Measurements from ENCODE around the gene ZDHHC14.
"Not testable (repeated sequence)": the region's sequence is repeated elsewhere in the genome, so short reads cannot be mapped to it uniquely, and the experiment has no call there.

Gene ZDHHC14

DNA sequence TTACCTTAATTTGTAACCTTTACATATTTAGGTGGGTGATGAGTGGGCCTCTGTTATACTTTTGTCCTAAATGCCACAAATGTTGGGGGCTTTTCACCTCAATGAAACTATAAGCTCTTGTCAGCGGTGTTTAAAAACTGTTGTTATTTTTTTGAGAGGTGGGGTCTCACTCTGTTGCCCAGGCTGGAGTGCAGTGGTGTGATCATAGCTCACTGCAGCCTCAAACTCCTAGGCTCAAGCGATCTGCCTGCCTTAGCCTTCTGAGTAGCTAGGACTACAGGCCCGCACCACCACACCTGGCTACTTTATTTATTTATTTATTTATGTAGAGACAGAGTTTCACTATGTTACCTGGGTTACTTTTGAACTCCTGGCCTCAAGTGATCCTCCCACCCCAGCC, 66.7 kb downstream of the ZDHHC14 start:
- DNase-seq: no peak

DNA sequence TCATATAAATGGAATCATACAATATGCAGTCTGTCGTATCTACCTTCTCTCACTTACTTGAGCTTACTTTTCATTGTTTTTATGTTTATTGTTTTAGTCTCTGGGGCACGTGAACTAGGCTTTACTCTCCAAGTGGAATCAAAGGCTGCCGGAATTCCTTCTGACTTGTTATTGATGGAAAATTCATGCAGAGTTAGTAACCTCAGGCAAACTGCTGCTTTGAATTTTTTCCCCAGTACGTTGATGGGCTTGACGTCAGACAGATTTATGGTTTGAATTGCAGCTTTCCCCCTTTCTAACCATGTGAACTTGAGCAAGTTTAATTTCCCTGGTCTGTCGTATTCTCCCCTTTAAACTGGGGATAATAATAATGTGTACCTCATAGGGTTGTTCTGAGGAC, 68.6 kb downstream of the ZDHHC14 start:
- DNase-seq: no peak

DNA sequence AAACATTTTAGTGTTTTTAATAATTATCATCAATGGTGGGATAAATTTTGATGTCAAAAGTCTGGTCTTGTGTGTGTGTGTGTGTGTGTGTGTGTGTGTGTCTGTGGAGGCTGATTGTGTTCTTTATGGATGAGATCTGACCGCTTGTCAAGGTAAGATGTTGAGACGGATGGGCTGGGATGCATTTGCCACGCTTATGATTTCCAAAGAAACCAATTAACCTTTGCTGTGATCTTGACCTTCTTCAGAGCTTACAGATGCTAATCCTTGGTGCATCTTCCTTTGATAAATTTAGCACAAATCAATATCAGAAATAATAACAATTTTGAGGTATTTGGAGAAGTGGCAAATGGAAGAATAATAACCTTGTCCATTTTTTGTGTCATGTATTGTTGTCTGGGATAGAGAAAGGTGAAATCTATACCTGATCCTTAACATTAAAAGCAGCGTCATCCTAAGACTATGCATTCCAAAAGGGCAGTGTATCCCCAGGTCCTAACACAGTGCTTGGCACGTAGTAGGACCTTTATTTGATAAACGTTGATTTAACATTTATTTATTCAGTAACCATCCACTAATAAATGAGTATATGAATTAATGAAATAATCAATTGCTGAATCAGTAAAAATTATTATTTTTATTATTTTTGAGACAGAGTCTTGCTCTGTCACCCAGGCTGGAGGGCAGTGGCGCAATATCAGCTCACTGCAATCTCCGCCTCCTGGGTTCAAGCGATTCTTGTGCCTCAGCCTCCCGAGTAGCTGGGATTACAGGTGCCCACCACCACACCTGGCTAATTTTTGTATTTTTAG, 70.1 kb downstream of the ZDHHC14 start:
- DNase-seq: no peak

DNA sequence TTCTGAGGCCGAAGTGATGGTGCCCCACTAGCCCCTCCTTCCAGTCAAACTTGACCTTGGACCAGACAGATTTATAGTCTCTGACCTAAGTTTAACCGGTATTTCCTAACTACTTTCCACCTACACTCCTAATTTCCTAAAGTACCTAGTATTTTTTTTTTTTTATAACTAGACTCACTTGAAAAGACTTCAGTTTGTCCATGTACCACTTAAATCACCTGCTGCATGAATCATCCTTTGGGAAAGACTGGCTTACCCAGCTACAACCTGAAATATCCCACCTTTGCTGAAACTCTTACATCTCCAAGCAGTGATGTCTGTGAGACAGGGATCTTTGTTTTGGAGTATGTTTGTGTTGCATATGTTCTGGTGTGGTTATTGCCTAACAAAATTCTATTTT, 71.1 kb downstream of the ZDHHC14 start:
- no peak for DNase-seq

GRCh38 chr6:157453131-157453530, 72.1 kb downstream of the ZDHHC14 start:
- DNase-seq: no peak

GRCh38 chr6:157453978-157454377, 73.0 kb downstream of the ZDHHC14 start:
- no peak for DNase-seq

GRCh38 chr6:157454762-157455714, 74.0 kb downstream of the ZDHHC14 start:
- no peak for DNase-seq

DNA sequence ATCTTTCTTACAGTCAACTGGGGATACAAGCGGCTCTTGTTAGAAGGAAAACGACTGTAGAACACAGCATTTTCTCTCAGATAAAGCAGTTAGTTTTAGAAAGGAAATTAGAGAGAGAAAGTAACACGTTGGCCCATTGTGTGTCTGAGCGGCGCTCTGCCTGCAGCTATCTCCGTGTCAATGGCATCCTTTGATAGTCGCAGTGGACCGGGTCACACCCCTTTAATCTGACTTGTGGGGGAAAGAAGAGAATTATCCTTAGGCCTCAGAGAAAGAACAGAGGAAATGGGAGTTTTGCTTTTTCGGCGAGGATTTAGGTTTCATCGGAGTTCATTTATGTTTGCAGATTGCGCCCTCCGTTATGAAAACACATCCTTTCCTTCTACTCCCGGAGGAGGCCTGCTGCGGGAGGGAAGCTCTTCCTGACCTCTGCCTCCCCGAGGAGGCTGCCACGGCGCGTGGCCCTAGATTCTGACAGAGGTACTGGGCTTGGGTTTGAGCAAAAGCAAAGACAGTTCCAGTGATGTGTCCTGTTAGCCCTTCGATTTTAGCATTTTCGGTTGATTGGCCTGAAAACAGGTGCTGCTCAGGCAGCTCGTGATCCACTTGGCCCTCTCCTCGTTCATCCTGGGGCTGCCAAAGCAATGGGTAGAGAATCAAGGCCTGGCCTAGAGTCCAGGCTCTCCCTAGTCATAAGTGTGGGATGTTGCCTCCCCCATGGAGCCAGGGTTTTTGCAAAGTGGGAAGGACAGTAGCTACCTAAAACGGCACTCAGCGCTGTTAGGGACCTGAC, 74.9 kb downstream of the ZDHHC14 start:
- no peak for DNase-seq

- DNase-seq: no peak
Measured at GRCh38 chr6:157456524-157456829, 75.5 kb downstream of the ZDHHC14 start.

DNA sequence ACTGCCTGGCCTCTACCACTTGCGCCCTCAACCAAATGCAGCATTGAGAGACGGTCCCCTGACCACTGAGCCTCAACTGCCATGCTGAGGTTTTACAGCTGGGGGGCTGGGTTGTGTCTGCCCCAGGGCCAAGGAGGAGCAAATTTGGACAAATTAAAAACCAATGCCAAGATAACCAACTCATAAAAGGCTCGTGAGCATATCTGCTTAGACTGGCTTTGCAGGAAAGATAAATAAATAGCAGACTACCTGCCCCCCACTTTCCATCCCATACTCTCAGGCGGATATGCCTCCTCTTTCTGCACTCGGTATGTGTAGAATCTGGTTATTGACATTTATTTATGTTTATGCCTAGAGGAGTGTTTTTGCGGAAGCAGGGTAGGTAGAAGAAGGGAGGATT, 76.8 kb downstream of the ZDHHC14 start:
- no peak for DNase-seq

- DNase-seq: no peak
Measured at GRCh38 chr6:157459327-157459726, 78.3 kb downstream of the ZDHHC14 start.

DNA sequence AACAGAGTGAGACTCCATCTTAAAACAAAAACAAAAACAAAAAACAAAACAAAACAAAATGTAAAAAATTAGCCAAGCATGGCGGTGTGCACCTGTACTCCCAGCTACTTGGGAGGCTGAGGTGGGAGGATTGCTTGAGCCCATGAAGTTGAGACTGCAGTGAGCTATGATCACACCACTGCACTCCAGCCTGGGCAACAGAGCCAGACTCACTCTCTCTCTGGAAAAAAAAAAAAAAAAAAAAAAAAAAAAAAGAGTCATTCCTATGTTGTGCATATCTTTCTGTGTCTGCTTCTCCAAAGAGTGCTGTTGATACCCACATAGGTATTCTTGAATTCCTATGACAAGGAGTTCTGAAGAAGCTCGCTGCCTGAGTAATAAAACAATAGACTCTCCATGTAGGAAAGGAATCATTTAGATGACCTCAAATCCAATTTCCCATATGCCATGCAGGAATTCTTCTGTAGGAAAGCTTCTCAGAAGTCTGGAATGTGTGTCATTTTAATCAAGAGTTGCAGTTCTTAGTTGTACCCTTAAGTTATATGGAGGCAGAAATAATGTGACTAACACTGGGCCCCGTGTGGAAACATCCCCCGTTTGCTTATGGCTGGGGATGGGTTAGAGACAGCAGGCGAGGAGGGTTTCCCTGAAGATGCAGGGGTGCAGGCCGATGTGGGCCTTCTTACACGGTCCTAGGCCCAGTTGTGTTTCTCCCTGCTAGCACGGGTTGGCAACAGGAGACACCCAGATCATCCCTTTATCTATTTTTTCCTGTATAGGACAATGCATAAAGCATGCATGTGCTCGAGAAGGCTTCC, 79.4 kb downstream of the ZDHHC14 start:
- no peak for DNase-seq

DNA sequence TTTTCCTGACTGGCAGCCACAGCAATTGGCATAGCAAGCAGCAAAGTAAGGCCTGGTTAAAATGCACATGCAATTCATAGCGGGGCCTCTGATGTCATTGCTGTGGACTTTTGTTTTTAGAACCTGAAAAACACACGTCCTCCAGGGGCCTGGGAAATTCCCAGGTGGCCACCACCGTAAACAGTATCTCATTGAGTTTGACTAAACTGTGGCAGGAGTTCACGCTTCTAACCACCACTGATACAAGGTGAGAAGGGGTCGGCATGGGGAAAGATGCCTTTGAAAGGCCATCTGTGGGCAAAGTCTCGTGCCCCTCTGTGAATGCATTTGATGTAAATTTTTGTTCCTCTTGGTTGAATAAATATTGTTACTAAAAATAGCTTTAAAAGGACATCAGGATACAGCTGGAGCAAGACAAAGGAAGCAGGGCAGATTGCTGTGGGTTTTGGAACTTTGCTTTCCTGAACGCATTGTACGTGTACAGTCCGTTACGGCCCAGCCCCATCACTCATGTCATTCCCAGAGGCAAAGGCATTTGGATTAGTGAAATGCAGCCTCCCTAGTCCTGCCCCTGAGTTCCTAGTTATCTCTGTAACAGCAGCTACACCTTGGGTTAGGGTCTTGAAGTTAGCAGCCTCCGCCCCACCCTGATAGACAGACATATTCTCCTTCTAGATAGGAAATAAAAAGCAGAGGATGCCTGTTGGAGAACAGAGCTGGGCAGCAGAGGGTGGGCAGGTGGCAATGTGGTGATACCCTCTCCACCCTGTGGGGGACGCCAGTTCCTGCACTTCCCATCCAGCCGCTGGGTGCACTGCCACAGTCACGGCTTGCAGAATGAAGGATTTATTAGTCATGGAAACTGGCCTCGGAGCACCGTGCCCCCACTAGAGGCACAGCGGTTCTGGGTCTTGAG, 80.3 kb downstream of the ZDHHC14 start:
- DNase-seq: no peak

DNA sequence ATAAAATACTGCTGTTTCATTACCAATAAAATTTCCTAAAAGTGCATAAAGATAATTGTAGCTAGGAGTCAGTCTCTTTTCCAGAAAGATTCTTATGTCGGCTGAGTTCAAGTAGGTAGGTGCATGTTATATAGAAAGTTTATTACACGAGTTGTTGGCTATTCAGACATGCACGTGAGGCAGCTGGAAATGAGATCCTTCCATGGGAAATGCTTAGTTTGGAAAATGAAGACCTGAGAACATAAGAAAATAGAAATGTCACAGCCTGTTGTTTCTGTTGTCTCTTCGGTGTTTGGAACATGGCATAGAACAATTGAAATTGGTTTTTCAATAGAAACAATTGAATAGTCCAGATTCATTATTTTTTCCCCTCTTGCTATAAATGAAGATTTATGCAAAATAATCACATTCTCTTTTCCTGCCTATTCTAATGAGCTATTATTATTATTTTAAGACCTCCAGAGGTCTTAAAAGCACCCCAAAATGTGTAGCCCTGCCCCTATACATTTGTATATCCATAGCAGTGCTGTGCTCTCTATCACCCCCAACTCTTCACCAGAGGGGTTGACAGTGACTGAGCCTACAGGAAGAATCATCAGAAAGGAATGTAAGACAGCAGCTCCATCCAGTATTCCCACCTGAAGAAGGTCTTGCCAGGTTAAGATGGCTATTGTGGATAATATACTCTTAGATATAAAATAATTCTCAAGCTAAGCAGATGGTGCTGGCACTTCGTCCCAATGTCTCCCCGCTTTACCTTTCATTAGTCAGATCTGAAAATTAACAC, 82.2 kb downstream of the ZDHHC14 start:
- no peak for DNase-seq

GRCh38 chr6:157463743-157464135, 82.7 kb downstream of the ZDHHC14 start:
- DNase-seq: not testable (repeated sequence)

GRCh38 chr6:157464653-157465535, 83.9 kb downstream of the ZDHHC14 start:
- DNase-seq: no peak

- no peak for DNase-seq
Measured at GRCh38 chr6:157466342-157466648, 85.3 kb downstream of the ZDHHC14 start.

GRCh38 chr6:157467339-157467738, 86.3 kb downstream of the ZDHHC14 start:
- not testable (repeated sequence) for DNase-seq

DNA sequence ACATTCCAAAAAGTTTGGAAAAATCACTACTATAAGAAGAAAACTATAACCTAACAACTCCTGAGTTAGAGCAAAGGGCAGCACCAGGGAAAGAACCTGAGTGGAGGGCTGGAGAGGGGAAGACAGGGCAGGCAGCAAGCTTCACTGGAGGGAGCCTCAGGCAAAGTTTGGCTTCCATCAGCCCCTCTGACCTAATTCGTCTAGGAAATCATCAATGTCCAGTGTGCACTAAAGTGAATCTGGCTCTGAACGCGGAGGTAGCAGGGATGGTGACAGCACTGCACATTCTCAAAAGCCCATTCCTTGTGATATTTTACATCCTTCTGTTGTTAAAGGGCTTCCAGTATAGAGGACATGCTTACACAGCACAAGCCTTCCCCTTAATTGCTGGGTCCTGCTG, 87.1 kb downstream of the ZDHHC14 start:
- DNase-seq: no peak

GRCh38 chr6:157468574-157468973, 87.6 kb downstream of the ZDHHC14 start:
- no peak for DNase-seq
